AG20443 (cell line): ENCODE data around the gene NOXRED1.

Source experiments
- DNase-seq: peaks from one replicate; pipeline ENCODE4 v3.0.0; 2012; ENCODE audit warnings: low spot score, mixed read lengths

NOXRED1 gene

DNA sequence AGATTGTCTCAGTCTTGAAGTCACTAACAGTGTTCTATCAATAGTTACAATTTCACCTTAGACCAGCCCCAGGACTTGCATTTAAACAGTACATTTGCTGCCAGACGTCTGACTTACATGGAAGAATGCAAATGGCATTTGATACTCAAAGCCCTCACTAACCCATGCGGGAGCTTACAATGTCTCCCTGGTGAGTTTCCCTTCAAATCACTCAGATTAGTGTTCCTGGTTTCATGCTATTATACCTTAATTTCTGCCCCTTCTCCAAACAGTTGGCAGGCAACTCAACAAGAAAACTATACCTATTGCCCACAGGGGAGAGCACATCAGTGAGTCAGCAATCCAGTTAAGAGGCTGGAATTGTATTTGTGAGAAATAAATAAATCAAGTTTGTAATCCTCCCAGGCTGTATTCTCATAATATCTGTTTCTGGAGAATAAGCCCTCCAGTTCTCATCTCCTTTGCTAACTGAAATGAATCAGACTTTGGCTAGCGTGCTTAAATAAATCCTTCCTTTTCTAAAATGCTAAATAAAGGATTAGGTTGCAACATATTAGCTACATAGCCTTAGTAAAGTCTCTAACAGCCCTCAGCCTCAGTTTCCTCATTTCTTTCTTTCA lies 78.8 kb downstream of the NOXRED1 start:
- no peak for DNase-seq
